ENCODE measurements around the gene RHOT2. TPM values are rescaled to one million over a fixed set of nuclear protein-coding genes. Genes with fewer than 3 reads are reported as not detected.

RHOT2 gene
- total RNA-seq, 1 experiment from 2014 or later, result 98.5 TPM

GRCh38 chr16:720447-720989, 52.6 kb downstream of the RHOT2 start:
- Histone ChIP-seq H3K27me3 (ENCODE audit: insufficient read depth, low read length) (no peaks in the 10 kb centered on the region), H3K4me1 (ENCODE audit: control insufficient read depth in 1 of 2, insufficient read depth in 2 of 2, low read length in 2 of 2) (peaks cover 29 to 65% of the 10 kb centered on the region in 2 experiments), H3K36me3 (ENCODE audit: control insufficient read depth in 1 of 2, insufficient read depth in 2 of 2, low read length in 2 of 2) (no peaks in the 10 kb centered on the region), H3K79me2 (ENCODE audit: insufficient read depth, low read length) (peaks cover 25% of the 10 kb centered on the region), H3K9ac (ENCODE audit: low read length) (peak overlapping the region; percentile 98), H3K27ac (ENCODE audit: low read depth, low read length) (peak overlapping the region; percentile 100), H3K4me2 (ENCODE audit: low read length) (peak overlapping the region; percentile 80), H2AFZ (ENCODE audit: low read depth, low read length, poor library complexity, severe bottlenecking) (no peak overlapping the region), H4K20me1 (ENCODE audit: insufficient read depth) (peaks cover 3% of the 10 kb centered on the region; the same call in 1 of the 2 replicates), H3K9me3 (ENCODE audit: control insufficient read depth in 1 of 2, insufficient read depth in 1 of 2, low read depth in 1 of 2, low read length in 2 of 2) (no peaks in the 10 kb centered on the region), H3K4me3 (replicated peaks in 1 of 2; ENCODE audit: low read depth in 1 of 2, low read length in 2 of 2) (peak overlapping the region; percentile 82 to 87), H3K9me2 (ENCODE audit: insufficient read depth) (no peaks in the 10 kb centered on the region)
- RAD21 ChIA-PET (ENCODE audit: low non-redundant PET in 1 of 2, low total read pairs in 2 of 2, uncharacterized antibody in 2 of 2, unreplicated experiment in 2 of 2), result interaction anchor here in 1 of 2 experiments (1.0 to 1.1 kb wide), 2 partner anchors 65 to 68 kb away, joined by 3 read pairs; partner anchors contain the start of genes CHTF18 and RPUSD1
- TF ChIP-seq CBX3 (IDR thresholded peaks at IDR 0.05; ENCODE audit: low read depth) (no peak), ATF3 (IDR thresholded peaks at IDR 0.05) (no peak), POLR2A (IDR thresholded peaks at IDR 0.05; ENCODE audit: borderline replicate concordance, extremely low read depth, insufficient read depth, insufficient read length) (no peak), FOSL1 (IDR thresholded peaks at IDR 0.05; ENCODE audit: low read depth) (no peak), SIN3A (IDR thresholded peaks at IDR 0.05; ENCODE audit: low read depth) (no peak), EZH2 (IDR thresholded peaks at IDR 0.05) (no peak), POLR2AphosphoS5 (IDR thresholded peaks at IDR 0.05; ENCODE audit: low read depth, low read length) (0 out of 2 replicates have a peak, but pooled peaks have one; percentile 7), CTCF (IDR thresholded peaks at IDR 0.05 in 2 of 3, conservative IDR thresholded peaks at IDR 0.05 in 1 of 3; ENCODE audit: borderline replicate concordance in 1 of 3, insufficient read depth in 1 of 3, low read depth in 2 of 3, low read length in 2 of 3) (peak in 1 of 3 experiments; percentile 29; a peak in 1 of 6 replicates), SP1 (IDR thresholded peaks at IDR 0.05; ENCODE audit: low read depth) (no peak), YY1 (IDR thresholded peaks at IDR 0.05; ENCODE audit: extremely low read depth, insufficient replicate concordance, low read depth, low read length) (peak; percentile 34), JUND (IDR thresholded peaks at IDR 0.05) (no peak)
- CTCF ChIA-PET, result interaction anchor here (0.6 to 2.6 kb wide), 10 partner anchors 8 to 328 kb away, joined by 3 to 11 read pairs (median 6); partner anchors contain the start of genes CHTF18, MSLN and RPUSD1
- POLR2A ChIA-PET, result interaction anchor here (1.0 to 1.4 kb wide), 6 partner anchors 8 to 40 kb away, joined by 3 to 7 read pairs (median 5); partner anchors contain the start of genes CIAO3 and MSLN
- intact Hi-C loops (cut with micrococcal nuclease), result no loop called here
- ATAC-seq, result peak; percentile 47
- BruUV-seq (replicated peaks), result no TSS peak
- DNase-seq (ENCODE audit: low read depth, low spot score), result no peak

Measured in HCT116 (cell line).